Measurements from ENCODE around the gene ABCC6.

ABCC6 gene

GRCh38 chr16:16102738-16103137 is 120.6 kb downstream of the ABCC6 start:
- Histone ChIP-seq H3K9ac (no peak overlapping the region), H3K9me3 (ENCODE audit: control insufficient read depth, low read length) (no peaks in the 10 kb centered on the region), H3K4me1 (peaks cover 4% of the 10 kb centered on the region), H3K4me3 (ENCODE audit: low read depth, low read length) (no peak overlapping the region), H3K27me3 (ENCODE audit: control insufficient read depth, insufficient read depth, low read length) (no peaks in the 10 kb centered on the region), H3K27ac (no peak overlapping the region), H3K4me2 (ENCODE audit: low read length) (no peak overlapping the region), H3K79me2 (no peaks in the 10 kb centered on the region), H2AFZ (no peak overlapping the region), H3K36me3 (ENCODE audit: control insufficient read depth, insufficient read depth, low read length) (no peaks in the 10 kb centered on the region)
- TF ChIP-seq CTCF (IDR thresholded peaks at IDR 0.05) = no peak

- H3K9ac ChIP-seq = no peak overlapping the region
- H3K36me3 ChIP-seq (ENCODE audit: control insufficient read depth, insufficient read depth, low read length) = no peaks in the 10 kb centered on the region
- no peak overlapping the region for H3K27ac ChIP-seq
- H3K4me1 ChIP-seq = peaks cover 4% of the 10 kb centered on the region
- no peak overlapping the region for H3K4me3 ChIP-seq (ENCODE audit: low read depth, low read length)
- H3K4me2 ChIP-seq (ENCODE audit: low read length) = no peak overlapping the region
- H3K9me3 ChIP-seq (ENCODE audit: control insufficient read depth, low read length) = no peaks in the 10 kb centered on the region
- H3K27me3 ChIP-seq (ENCODE audit: control insufficient read depth, insufficient read depth, low read length) = no peaks in the 10 kb centered on the region
- no peak overlapping the region for H2AFZ ChIP-seq
- no peaks in the 10 kb centered on the region for H3K79me2 ChIP-seq
- TF ChIP-seq CTCF (IDR thresholded peaks at IDR 0.05) = no peak
These were observed 121.7 kb downstream of the ABCC6 start for GRCh38 chr16:16101585-16101984.

- H3K4me2 ChIP-seq (ENCODE audit: low read length) = no peak overlapping the region
- H2AFZ ChIP-seq = no peak overlapping the region
- H3K9me3 ChIP-seq (ENCODE audit: control insufficient read depth, low read length) = no peaks in the 10 kb centered on the region
- H3K36me3 ChIP-seq (ENCODE audit: control insufficient read depth, insufficient read depth, low read length) = no peaks in the 10 kb centered on the region
- H3K4me3 ChIP-seq (ENCODE audit: low read depth, low read length) = no peak overlapping the region
- no peaks in the 10 kb centered on the region for H3K79me2 ChIP-seq
- H3K9ac ChIP-seq = no peak overlapping the region
- no peak overlapping the region for H3K27ac ChIP-seq
- peaks cover 4% of the 10 kb centered on the region for H3K4me1 ChIP-seq
- no peak for TF ChIP-seq CTCF (IDR thresholded peaks at IDR 0.05)
- no peaks in the 10 kb centered on the region for H3K27me3 ChIP-seq (ENCODE audit: control insufficient read depth, insufficient read depth, low read length)
These were observed 122.7 kb downstream of the ABCC6 start for GRCh38 chr16:16100631-16101030.

- Histone ChIP-seq H3K4me2 (ENCODE audit: low read length) (no peak overlapping the region), H3K79me2 (no peaks in the 10 kb centered on the region), H3K4me1 (peaks cover 4% of the 10 kb centered on the region), H3K27me3 (ENCODE audit: control insufficient read depth, insufficient read depth, low read length) (no peaks in the 10 kb centered on the region), H3K9me3 (ENCODE audit: control insufficient read depth, low read length) (no peaks in the 10 kb centered on the region), H3K27ac (no peak overlapping the region), H3K36me3 (ENCODE audit: control insufficient read depth, insufficient read depth, low read length) (no peaks in the 10 kb centered on the region), H2AFZ (no peak overlapping the region), H3K4me3 (ENCODE audit: low read depth, low read length) (no peak overlapping the region), H3K9ac (no peak overlapping the region)
- TF ChIP-seq CTCF (IDR thresholded peaks at IDR 0.05) = no peak
These were observed 124.0 kb downstream of the ABCC6 start for GRCh38 chr16:16099320-16099719.
